Gastrocnemius medialis (tissue), 4 donors: ENCODE results near the gene ANTKMT. TPM values are rescaled to one million over a fixed set of nuclear protein-coding genes. Genes with fewer than 3 reads are reported as not detected.
"Not testable (repeated sequence)": the region's sequence is repeated elsewhere in the genome, so short reads cannot be mapped to it uniquely, and the experiment has no call there.

Experiments used
- ATAC-seq, 2 donors: fragments of 150-250 bp; one replicate each; pipeline ENCODE4 v1.9.1; 2016
- DNase-seq, 2 donors: peaks; one replicate each; pipeline ENCODE4 v3.0.0-alpha.2; 2019
- H3K27ac ChIP-seq, 4 donors: fragments of 200-600 bp; sonication (generic); 1 replicate in 1 of 4; 2 replicates in 3 of 4; pipeline ENCODE4 v1.5.1; 2016 to 2018; ENCODE audit warnings: mild to moderate bottlenecking in 2 of 4, moderate library complexity in 1 of 4
- H3K27me3 ChIP-seq, 3 donors: fragments of 200-600 bp; sonication (generic) in 2 of 3; 1 replicate in 1 of 3; 2 replicates in 2 of 3; pipeline versions ENCODE4 v1.5.1 to v1.6.0; 2016 to 2019; ENCODE audit warnings: mild to moderate bottlenecking in 1 of 3, moderate library complexity in 1 of 3
- H3K36me3 ChIP-seq, 2 donors: fragments of 200-600 bp; sonication (generic) in 1 of 2; one replicate each; pipeline ENCODE4 v1.5.1; 2017 to 2018
- H3K4me1 ChIP-seq, 2 donors: fragments of 200-600 bp; sonication (generic) in 1 of 2; one replicate each; pipeline ENCODE4 v1.5.1; 2016 to 2017; ENCODE audit warnings: mild to moderate bottlenecking in 2 of 2
- H3K4me3 ChIP-seq, 4 donors: fragments of 200-600 bp; sonication (generic) in 3 of 4; 1 replicate in 1 of 4; 2 replicates in 3 of 4; pipeline ENCODE4 v1.5.1; 2016 to 2019; ENCODE audit warnings: mild to moderate bottlenecking in 2 of 4
- H3K9me3 ChIP-seq, 3 donors: fragments of 200-600 bp; sonication (generic) in 2 of 3; 1 replicate in 1 of 3; 2 replicates in 2 of 3; pipeline ENCODE4 v1.5.1; 2016 to 2019
- CTCF ChIP-seq, 5 experiments: fragments of 450-650 bp in 3 of 5; fragments of 200-600 bp in 2 of 5; sonication (generic) in 2 of 5; IDR thresholded peaks in 4 of 5; conservative IDR thresholded peaks in 1 of 5; 1 replicate in 4 of 5; 2 replicates in 1 of 5; pipeline ENCODE4 v1.5.1; 2016 to 2019; ENCODE audit warnings: antibody characterized with exemption in 5 of 5, mild to moderate bottlenecking in 3 of 5, moderate library complexity in 3 of 5
- POLR2A ChIP-seq, 2 donors: fragments of 450-650 bp; IDR thresholded peaks; one replicate each; pipeline ENCODE4 v1.6.1; 2017; ENCODE audit warnings: antibody characterized with exemption in 2 of 2, mild to moderate bottlenecking in 2 of 2, moderate library complexity in 2 of 2
- in situ Hi-C, 4 donors: fragments of 200-750 bp; cut with MboI; loops; one replicate each; pipeline versions ENCODE4 v1.15.0 to v1.8.0; 2017; ENCODE audit warnings: low sequenced_read_pairs in 4 of 4
- intact Hi-C: fragments of 100-400 bp; cut with DNase I; formaldehyde crosslinking; loops from one replicate; pipeline ENCODE4 v1.15.1; 2023; ENCODE audit warnings: low total_unique reads
- total RNA-seq, 4 donors: library from RNA; depleted of rRNA; stranded (reverse); fragments of >200 nt; gene quantifications; one replicate each; pipeline versions ENCODE4 v1.1.0 to v1.2.3, GENCODE V29; 2016

ANTKMT gene
- total RNA-seq, 4 donors from 2014 or later = 20.9 to 84.0 (median 38.7) TPM

DNA sequence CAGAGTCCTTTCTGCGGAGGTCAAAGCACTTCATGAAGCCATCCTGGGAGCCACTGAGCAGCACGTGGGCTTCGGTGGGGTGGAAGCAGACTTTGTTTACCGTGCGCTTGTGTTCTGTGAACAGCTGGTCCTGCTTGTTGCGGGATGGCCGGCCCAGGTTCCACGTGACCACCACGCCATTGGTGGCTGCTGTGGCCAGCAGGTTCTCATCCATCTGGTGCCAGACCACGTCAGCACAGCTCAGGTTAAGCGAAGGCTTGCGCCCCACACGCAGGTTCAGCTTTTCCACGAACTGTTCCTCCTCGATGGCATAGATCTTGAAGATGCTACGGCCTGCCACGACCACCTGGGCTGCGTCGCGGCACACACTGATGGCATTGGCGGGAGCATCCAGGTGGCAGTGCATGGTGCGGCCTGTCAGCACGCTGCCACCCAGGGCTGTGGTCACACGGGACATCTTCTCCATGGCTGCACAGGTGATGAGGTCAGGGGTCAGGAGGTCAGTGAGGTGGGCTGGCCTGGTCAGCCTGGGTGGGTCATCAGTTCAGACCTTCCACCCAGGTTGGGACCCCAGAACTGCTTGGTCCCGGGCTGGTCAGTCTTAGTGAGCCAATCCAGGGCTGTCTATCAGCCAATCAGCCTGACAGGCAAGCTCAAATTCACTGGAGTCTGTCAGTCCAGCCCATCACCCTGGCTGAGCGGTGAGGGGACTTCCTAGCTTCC is 31.6 kb upstream of the ANTKMT start:
- H3K27ac ChIP-seq = peak overlapping the region; percentile 84 to 96 (median 91)
- peak overlapping the region; percentile 80 to 99 (median 96) for H3K4me3 ChIP-seq
- H3K36me3 ChIP-seq = peaks cover 0 to 11% of the 10 kb centered on the region in 2 donors
- H3K4me1 ChIP-seq = peaks cover 16 to 32% of the 10 kb centered on the region in 2 donors
- TF ChIP-seq CTCF (IDR thresholded peaks at IDR 0.05 in 4 of 5, conservative IDR thresholded peaks at IDR 0.05 in 1 of 5) (no peak), POLR2A (IDR thresholded peaks at IDR 0.05) (no peak)
- no peak for DNase-seq
- intact Hi-C loops (loop anchor here (10.0 kb wide), 1 partner anchor 615 kb away; the partner anchor contains the start of gene UBE2I), in situ Hi-C loops (no loop called here)
- H3K9me3 ChIP-seq = no peaks in the 10 kb centered on the region
- ATAC-seq = no peak
- peaks cover 17 to 29% (median 25%) of the 10 kb centered on the region in 3 donors for H3K27me3 ChIP-seq

DNA sequence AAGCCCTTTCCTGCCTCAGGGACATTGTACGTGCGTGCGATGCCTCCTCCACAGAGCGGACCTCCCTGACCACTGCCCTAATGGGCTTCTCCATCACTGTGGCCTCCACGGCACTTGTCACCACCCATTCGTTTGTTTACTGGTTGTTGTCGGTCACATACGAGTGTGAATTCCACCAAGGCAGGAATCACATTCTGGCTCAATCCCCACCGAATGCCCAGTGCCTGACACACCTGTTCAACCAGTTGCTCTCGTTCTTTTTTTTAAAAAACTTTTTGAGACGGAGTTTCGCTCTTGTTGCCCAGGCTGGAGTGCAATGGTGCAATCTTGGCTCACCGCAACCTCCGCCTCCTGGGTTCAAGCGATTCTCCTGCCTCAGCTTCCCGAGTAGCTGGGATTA is 29.7 kb upstream of the ANTKMT start:
- in situ Hi-C loops, intact Hi-C loops, H3K4me3 ChIP-seq, H3K27ac ChIP-seq, ATAC-seq, H3K36me3 ChIP-seq, DNase-seq, H3K9me3 ChIP-seq: not testable (repeated sequence)
- peaks cover 34 to 46% (median 40%) of the 10 kb centered on the region in 3 donors for H3K27me3 ChIP-seq
- peaks cover 13 to 23% of the 10 kb centered on the region in 2 donors for H3K4me1 ChIP-seq

GRCh38 chr16:692356-693108 is 28.4 kb upstream of the ANTKMT start:
- Histone ChIP-seq H3K27me3 (peaks cover 46 to 55% (median 46%) of the 10 kb centered on the region in 3 donors), H3K27ac (no peak overlapping the region), H3K9me3 (no peaks in the 10 kb centered on the region), H3K4me1 (peaks cover 13 to 23% of the 10 kb centered on the region in 2 donors), H3K36me3 (no peaks in the 10 kb centered on the region), H3K4me3 (no peak overlapping the region)
- ATAC-seq (no peak), DNase-seq (no peak)
- TF ChIP-seq CTCF (IDR thresholded peaks at IDR 0.05 in 4 of 5, conservative IDR thresholded peaks at IDR 0.05 in 1 of 5) (no peak), POLR2A (IDR thresholded peaks at IDR 0.05) (no peak)
- intact Hi-C loops = no loop called here
- in situ Hi-C loops = no loop called here

- TF ChIP-seq CTCF (IDR thresholded peaks at IDR 0.05 in 4 of 5, conservative IDR thresholded peaks at IDR 0.05 in 1 of 5) (no peak), POLR2A (IDR thresholded peaks at IDR 0.05) (no peak)
- in situ Hi-C loops (no loop called here), intact Hi-C loops (no loop called here)
- H3K36me3 ChIP-seq = no peaks in the 10 kb centered on the region
- ATAC-seq (no peak), DNase-seq (no peak)
- no peak overlapping the region for H3K4me3 ChIP-seq
- H3K27ac ChIP-seq = no peak overlapping the region
- peaks cover 13 to 19% of the 10 kb centered on the region in 2 donors for H3K4me1 ChIP-seq
- H3K27me3 ChIP-seq = peaks cover 46 to 57% (median 49%) of the 10 kb centered on the region in 3 donors
- no peaks in the 10 kb centered on the region for H3K9me3 ChIP-seq
These were observed 27.6 kb upstream of the ANTKMT start for GRCh38 chr16:693364-693763.

- peaks cover 9 to 15% of the 10 kb centered on the region in 2 donors for H3K4me1 ChIP-seq
These were observed 27.2 kb upstream of the ANTKMT start for GRCh38 chr16:693766-694165.

More at GRCh38 chr16:693766-694165, 27.2 kb upstream of the ANTKMT start:
- intact Hi-C loops (no loop called here), in situ Hi-C loops (no loop called here)
- no peak overlapping the region for H3K4me3 ChIP-seq
- H3K36me3 ChIP-seq = no peaks in the 10 kb centered on the region
- peaks cover 46 to 58% (median 51%) of the 10 kb centered on the region in 3 donors for H3K27me3 ChIP-seq
- no peaks in the 10 kb centered on the region for H3K9me3 ChIP-seq
- no peak overlapping the region for H3K27ac ChIP-seq
- no peak for DNase-seq
- ATAC-seq = no peak
- TF ChIP-seq POLR2A (IDR thresholded peaks at IDR 0.05) (no peak), CTCF (IDR thresholded peaks at IDR 0.05 in 4 of 5, conservative IDR thresholded peaks at IDR 0.05 in 1 of 5) (no peak)
